Measurements from ENCODE around the gene CHST12.

DNA sequence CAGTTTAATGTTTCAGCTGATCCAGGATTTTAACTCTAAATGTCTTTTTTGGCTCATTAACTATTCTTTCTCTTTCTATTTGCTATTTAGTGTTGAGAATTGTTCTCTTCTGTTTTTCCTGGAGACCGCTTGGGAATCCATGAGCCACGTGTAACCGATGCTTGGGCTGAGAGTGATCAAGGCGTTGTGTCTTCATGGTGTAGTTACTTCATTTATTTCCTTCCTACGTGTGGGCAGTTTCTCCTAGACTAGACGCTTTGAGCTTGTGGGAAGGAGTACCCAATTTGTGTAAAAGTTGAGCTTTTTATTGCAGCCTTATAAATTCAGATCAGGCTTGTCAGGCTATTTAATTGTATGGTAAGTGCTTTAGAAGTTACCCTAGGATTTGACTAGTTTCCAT lies 45.8 kb upstream of the CHST12 start:
- TF ChIP-seq, protein P1, sequence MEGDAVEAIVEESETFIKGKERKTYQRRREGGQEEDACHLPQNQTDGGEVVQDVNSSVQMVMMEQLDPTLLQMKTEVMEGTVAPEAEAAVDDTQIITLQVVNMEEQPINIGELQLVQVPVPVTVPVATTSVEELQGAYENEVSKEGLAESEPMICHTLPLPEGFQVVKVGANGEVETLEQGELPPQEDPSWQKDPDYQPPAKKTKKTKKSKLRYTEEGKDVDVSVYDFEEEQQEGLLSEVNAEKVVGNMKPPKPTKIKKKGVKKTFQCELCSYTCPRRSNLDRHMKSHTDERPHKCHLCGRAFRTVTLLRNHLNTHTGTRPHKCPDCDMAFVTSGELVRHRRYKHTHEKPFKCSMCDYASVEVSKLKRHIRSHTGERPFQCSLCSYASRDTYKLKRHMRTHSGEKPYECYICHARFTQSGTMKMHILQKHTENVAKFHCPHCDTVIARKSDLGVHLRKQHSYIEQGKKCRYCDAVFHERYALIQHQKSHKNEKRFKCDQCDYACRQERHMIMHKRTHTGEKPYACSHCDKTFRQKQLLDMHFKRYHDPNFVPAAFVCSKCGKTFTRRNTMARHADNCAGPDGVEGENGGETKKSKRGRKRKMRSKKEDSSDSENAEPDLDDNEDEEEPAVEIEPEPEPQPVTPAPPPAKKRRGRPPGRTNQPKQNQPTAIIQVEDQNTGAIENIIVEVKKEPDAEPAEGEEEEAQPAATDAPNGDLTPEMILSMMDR (IDR thresholded peaks at IDR 0.05; ENCODE audit: low read length) = no peak
- TF ChIP-seq EZH2 (optimal IDR thresholded peaks at IDR 0.05; ENCODE audit: low read depth, low read length) = no peak
- TF ChIP-seq EZH2phosphoT487 (IDR thresholded peaks at IDR 0.05; ENCODE audit: low read length) = no peak

Data from MM.1S (cell line).